Measurements from ENCODE around the gene ARHGAP31.

DNA sequence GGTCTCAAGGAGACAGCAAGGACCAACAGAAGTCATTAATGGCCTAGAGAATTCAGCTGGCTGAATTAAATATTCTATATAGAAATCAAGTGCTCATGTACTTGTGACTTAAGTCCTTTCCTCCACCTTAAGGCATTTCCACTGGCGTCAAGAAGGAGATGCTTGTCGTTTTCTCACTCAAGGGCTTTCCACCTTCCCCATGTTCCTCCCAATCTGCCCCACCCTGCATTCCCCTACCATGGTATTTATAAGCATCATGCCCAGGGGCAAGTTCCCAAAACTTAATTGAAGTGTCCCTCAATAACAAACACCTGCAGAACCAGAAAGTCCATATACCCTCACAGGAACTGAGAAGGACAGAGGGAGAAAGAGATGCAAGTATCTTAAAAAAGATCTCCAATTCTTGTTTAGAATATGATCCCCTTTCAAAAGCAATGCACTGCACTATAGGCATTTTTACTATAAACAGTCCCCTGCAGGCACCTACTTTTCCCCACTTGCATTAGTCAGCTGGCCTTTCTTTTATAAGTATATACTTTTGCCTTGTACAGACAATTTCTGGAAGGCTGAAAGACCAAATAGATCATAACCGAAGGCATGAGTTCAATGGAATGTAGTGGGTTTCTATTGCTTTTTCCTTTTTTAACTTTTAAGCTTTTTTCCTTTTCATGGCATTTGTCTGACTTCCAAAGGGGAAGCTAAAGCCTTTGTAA lies 139.6 kb downstream of the ARHGAP31 start:
- TF ChIP-seq, protein P1, sequence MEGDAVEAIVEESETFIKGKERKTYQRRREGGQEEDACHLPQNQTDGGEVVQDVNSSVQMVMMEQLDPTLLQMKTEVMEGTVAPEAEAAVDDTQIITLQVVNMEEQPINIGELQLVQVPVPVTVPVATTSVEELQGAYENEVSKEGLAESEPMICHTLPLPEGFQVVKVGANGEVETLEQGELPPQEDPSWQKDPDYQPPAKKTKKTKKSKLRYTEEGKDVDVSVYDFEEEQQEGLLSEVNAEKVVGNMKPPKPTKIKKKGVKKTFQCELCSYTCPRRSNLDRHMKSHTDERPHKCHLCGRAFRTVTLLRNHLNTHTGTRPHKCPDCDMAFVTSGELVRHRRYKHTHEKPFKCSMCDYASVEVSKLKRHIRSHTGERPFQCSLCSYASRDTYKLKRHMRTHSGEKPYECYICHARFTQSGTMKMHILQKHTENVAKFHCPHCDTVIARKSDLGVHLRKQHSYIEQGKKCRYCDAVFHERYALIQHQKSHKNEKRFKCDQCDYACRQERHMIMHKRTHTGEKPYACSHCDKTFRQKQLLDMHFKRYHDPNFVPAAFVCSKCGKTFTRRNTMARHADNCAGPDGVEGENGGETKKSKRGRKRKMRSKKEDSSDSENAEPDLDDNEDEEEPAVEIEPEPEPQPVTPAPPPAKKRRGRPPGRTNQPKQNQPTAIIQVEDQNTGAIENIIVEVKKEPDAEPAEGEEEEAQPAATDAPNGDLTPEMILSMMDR (IDR thresholded peaks at IDR 0.05; ENCODE audit: insufficient read depth, low read length, poor library complexity, severe bottlenecking): no peak
- TF ChIP-seq EZH2phosphoT487 (conservative IDR thresholded peaks at IDR 0.05; ENCODE audit: low read length): no peak

Data from SU-DHL-6 (cell line).